Measurements from ENCODE around the gene FAXDC2. TPM values are rescaled to one million over a fixed set of nuclear protein-coding genes. Genes with fewer than 3 reads are reported as not detected.
A peak's percentile ranks its signal among the peaks of the same experiment; 100 is the strongest.

Gene FAXDC2
- total and polyA plus RNA-seq, 2 of the 13 experiments (the other 11 are each of a cell fraction or from before 2014, with no cell fraction given): 4.7 to 58.8 TPM

DNA sequence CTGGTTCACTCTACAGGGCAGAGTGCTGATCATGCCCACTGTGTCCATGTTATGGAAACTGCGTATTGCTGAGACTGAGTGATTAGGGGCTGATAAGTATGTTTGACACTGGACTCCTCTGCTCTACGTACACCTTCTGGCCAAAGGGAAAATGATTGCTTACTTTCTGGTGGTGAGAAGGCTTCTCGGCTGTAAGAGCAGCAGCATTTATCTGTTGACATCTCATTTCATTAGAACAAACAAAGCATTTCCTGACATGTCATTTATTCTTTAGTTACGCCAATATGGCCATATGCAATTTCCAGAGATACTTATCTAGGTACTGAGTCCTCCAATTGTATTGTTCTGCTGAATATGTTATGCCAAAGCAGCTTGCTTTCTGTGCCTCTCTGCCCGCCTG, 5.6 kb downstream of the FAXDC2 start:
- peak overlapping the region in 1 of 3 experiments; percentile 7; a peak in 1 of 6 replicates for H3K4me3 ChIP-seq (replicated peaks in 1 of 3; ENCODE audit: insufficient read depth in 1 of 3, low read depth in 2 of 3, low read length in 3 of 3)
- peak; percentile 75 for FAIRE-seq
- peaks cover 89% of the 10 kb centered on the region for H3K4me1 ChIP-seq (ENCODE audit: insufficient read depth, low read length)
- H3K36me3 ChIP-seq (replicated peaks in 1 of 2; ENCODE audit: control insufficient read depth in 1 of 2, insufficient read depth in 2 of 2, low read length in 2 of 2): peaks cover 0 to 2% of the 10 kb centered on the region in 2 experiments; a peak in 1 of 5 replicates
- no peak overlapping the region for H3K9ac ChIP-seq (ENCODE audit: insufficient read depth, low read depth, low read length)
- H4K20me1 ChIP-seq (ENCODE audit: insufficient read depth, low read length): no peaks in the 10 kb centered on the region
- ChIA-PET CTCF (ENCODE audit: low intra/inter-chr PET ratio, low total read pairs) (no interaction called here), POLR2A (interaction anchor here (0.7 to 3.1 kb wide), 3 partner anchors 9 to 13 kb away, joined by 3 to 35 read pairs (median 12); partner anchors contain the start of gene CNOT8)
- 23% methylated on average over 5 of the region's 5 CpGs for WGBS (ENCODE audit: low lambda C conversion rate)
- intact Hi-C loops (cut with micrococcal nuclease; ENCODE audit: unreplicated experiment) (no loop called here), in situ Hi-C loops (cut with HindIII; ENCODE audit: extremely low pct_ligation_motif_present, low pct_unique_long_range_greater_than_20kb) (no loop called here)
- peak overlapping the region; percentile 35 for H3K27ac ChIP-seq (ENCODE audit: extremely low read length, insufficient read depth, low read length)
- peak; percentile 69 for ATAC-seq
- no TSS peak for BruUV-seq (replicated peaks)
- H3K4me2 ChIP-seq (ENCODE audit: low read depth, low read length): peak overlapping the region; percentile 52
- H3K9me3 ChIP-seq (ENCODE audit: low read length): no peaks in the 10 kb centered on the region
- H3K79me2 ChIP-seq (ENCODE audit: insufficient read depth, low read length): peaks cover 5% of the 10 kb centered on the region
- no peaks in the 10 kb centered on the region for H3K27me3 ChIP-seq (ENCODE audit: control insufficient read depth in 1 of 2, insufficient read depth in 2 of 2, low read length in 2 of 2)
- H2AFZ ChIP-seq (ENCODE audit: low read length): no peak overlapping the region
- DNase-seq (ENCODE audit: low spot score): peak; percentile 67
- TF ChIP-seq EP300 (IDR thresholded peaks at IDR 0.05; ENCODE audit: low read depth in 2 of 2, low read length in 2 of 2) (peak in 1 of 2 experiments; percentile 46; a peak in 2 of 4 replicates), EP300 (CRISPR knock-in tag; IDR thresholded peaks at IDR 0.05; ENCODE audit: borderline replicate concordance) (peak; percentile 61; the same call in 1 of the 2 replicates), ETV5 (CRISPR knock-in tag; IDR thresholded peaks at IDR 0.05; ENCODE audit: borderline replicate concordance) (peak; percentile 59; the same call in 1 of the 2 replicates), ISL2 (CRISPR knock-in tag; IDR thresholded peaks at IDR 0.05) (peak; percentile 43; the same call in 1 of the 2 replicates), SIX1 (CRISPR knock-in tag; IDR thresholded peaks at IDR 0.05; ENCODE audit: borderline replicate concordance) (no peak; the same call in 1 of the 2 replicates), ZC3H4 (CRISPR knock-in tag; IDR thresholded peaks at IDR 0.05; ENCODE audit: borderline replicate concordance) (no peak), NR2F1 (CRISPR knock-in tag; IDR thresholded peaks at IDR 0.05) (no peak), ZNF598 (CRISPR knock-in tag; IDR thresholded peaks at IDR 0.05; ENCODE audit: borderline replicate concordance) (no peak), ZNF652 (CRISPR knock-in tag; IDR thresholded peaks at IDR 0.05; ENCODE audit: borderline replicate concordance, low read depth) (no peak), ATF6 (CRISPR knock-in tag; conservative IDR thresholded peaks at IDR 0.05) (no peak), ZMYM3 (CRISPR knock-in tag; IDR thresholded peaks at IDR 0.05) (no peak), KDM4B (CRISPR knock-in tag; IDR thresholded peaks at IDR 0.05) (0 out of 2 replicates have a peak, but pooled peaks have one; percentile 20), ZNF260 (CRISPR knock-in tag; IDR thresholded peaks at IDR 0.05; ENCODE audit: borderline replicate concordance, low read depth) (no peak), NCOA1 (CRISPR knock-in tag; IDR thresholded peaks at IDR 0.05) (no peak), FOXJ3 (CRISPR knock-in tag; IDR thresholded peaks at IDR 0.05; ENCODE audit: borderline replicate concordance) (no peak), MEIS1 (CRISPR knock-in tag; IDR thresholded peaks at IDR 0.05; ENCODE audit: borderline replicate concordance) (no peak), ZNF770 (CRISPR knock-in tag; IDR thresholded peaks at IDR 0.05) (no peak), KAT8 (CRISPR knock-in tag; IDR thresholded peaks at IDR 0.05) (no peak; the same call in 1 of the 2 replicates), TSC22D2 (CRISPR knock-in tag; IDR thresholded peaks at IDR 0.05; ENCODE audit: borderline replicate concordance) (0 out of 2 replicates have a peak, but pooled peaks have one; percentile 22), THRA (CRISPR knock-in tag; IDR thresholded peaks at IDR 0.05; ENCODE audit: borderline replicate concordance) (peak; percentile 59; the same call in 1 of the 2 replicates)

All from HepG2 (cell line).